Stimulated activated CD8-positive, alpha-beta memory T cell treated with anti-CD3 and anti-CD28 coated beads, Interleukin-12 subunit alpha, Interleukin-12 subunit beta, amount 100 ng/mL, for 1 hour (primary cell): Measurements from ENCODE around the gene ADORA1.

Experiments used
- DNase-seq: peaks from one replicate; pipeline ENCODE4 v3.0.0-alpha.2; 2020; ENCODE audit warnings: low read depth

Gene ADORA1

GRCh38 chr1:203159844-203160243 lies 32.3 kb downstream of the ADORA1 start:
- DNase-seq = no peak

DNA sequence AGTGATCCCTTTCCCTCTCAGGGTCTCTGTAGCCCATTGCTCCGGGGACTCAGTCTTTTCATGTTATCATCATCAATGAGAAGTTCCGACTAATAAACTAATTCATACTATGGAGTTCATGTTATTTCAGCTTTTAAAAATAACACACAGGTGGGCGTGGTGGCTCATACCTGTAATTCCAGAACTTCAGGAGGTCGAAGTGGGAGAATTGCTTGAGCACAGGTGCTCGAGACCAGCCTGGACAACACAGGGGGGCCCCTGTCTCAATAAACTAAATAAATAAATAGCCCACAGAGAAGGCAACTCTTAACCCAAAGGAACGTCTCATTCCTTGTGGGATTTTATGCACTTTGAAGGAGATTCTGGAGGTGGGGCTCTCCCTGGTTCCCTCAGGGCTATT lies 33.6 kb downstream of the ADORA1 start:
- no peak for DNase-seq

DNA sequence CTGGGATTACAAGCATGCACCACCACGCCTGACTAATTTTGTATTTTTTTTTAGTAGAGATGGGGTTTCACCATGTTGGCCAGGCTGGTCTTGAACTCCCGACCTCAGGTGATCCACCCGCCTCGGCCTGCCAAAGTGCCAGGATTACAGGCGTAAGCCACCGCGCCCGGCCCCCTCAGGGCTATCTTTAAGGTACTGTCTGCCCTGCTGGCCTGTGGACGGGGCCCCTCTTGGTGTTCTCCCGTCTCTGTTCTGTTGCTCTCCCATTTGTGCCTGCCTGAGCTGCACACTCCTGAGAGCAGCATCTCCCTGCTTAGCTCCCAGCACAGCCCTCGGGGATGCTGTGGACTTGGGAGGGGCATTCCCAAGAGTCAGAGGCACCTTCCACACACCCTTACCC lies 34.2 kb downstream of the ADORA1 start:
- DNase-seq = no peak

DNA sequence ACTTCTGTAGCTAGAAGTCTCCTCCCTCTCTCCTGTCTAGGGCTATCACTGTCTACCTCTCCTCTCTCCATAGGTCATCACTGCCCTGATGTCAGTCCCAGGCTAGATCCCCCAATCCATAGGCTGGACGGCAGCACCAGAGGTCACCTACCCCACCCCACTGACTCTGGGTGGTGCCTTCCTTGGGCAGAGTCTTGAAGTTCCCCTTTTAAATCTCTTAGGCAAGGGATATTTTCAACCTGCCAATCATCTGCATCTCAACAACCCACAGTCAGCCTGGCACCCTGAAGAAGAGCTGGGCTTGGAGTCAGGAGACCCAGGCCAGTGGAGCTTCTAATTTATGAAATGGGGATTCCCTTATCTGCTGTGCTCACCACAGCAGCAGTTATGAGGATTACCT lies 34.9 kb downstream of the ADORA1 start:
- DNase-seq = no peak

DNA sequence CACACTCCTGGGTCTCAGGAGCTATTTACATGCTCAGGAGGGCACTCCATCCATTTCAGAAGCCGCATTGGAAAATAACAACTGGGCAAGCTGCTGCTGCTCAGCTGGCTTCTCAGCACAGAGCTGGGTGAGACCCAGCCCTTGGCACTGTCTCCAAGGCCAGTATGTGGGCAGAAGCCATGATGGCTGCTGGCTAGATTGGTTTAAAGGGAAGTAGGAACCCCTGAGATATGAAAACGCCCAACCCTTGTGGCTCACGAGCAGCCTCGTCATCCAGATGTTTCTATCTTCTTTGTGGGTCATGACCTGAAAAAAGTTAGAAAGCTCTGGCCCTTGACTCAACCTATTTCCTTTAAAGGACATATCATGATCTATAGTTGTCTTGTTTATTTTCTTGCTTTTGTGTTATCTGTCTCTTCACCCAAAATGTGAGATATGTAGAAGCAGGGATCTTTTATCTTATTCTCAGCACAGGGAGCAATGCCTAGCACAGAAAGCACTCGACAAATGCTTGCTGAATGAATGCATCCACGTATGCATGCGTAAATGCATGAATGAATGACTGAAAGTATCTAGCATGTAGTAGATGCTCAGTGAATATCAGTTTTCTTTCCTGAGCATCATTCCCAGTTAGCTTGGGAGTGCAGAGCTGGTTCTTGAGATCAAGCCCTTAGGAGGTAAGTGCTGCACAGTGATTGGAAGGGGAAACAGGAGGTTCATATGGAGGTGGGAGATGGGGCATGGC lies 36.5 kb downstream of the ADORA1 start:
- no peak for DNase-seq

DNA sequence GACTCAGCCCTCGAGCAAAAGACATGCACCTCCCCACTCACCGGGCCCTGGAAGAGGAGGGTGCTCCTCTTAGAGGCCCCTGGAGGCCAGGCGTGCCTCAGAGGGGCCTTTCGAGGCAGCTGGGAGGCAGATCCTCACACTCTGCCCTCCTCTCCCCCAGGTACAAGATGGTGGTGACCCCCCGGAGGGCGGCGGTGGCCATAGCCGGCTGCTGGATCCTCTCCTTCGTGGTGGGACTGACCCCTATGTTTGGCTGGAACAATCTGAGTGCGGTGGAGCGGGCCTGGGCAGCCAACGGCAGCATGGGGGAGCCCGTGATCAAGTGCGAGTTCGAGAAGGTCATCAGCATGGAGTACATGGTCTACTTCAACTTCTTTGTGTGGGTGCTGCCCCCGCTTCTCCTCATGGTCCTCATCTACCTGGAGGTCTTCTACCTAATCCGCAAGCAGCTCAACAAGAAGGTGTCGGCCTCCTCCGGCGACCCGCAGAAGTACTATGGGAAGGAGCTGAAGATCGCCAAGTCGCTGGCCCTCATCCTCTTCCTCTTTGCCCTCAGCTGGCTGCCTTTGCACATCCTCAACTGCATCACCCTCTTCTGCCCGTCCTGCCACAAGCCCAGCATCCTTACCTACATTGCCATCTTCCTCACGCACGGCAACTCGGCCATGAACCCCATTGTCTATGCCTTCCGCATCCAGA lies 37.7 kb downstream of the ADORA1 start:
- no peak for DNase-seq

GRCh38 chr1:203165800-203166161 lies 38.3 kb downstream of the ADORA1 start:
- no peak for DNase-seq

GRCh38 chr1:203166192-203166940 lies 38.8 kb downstream of the ADORA1 start:
- DNase-seq = no peak

DNA sequence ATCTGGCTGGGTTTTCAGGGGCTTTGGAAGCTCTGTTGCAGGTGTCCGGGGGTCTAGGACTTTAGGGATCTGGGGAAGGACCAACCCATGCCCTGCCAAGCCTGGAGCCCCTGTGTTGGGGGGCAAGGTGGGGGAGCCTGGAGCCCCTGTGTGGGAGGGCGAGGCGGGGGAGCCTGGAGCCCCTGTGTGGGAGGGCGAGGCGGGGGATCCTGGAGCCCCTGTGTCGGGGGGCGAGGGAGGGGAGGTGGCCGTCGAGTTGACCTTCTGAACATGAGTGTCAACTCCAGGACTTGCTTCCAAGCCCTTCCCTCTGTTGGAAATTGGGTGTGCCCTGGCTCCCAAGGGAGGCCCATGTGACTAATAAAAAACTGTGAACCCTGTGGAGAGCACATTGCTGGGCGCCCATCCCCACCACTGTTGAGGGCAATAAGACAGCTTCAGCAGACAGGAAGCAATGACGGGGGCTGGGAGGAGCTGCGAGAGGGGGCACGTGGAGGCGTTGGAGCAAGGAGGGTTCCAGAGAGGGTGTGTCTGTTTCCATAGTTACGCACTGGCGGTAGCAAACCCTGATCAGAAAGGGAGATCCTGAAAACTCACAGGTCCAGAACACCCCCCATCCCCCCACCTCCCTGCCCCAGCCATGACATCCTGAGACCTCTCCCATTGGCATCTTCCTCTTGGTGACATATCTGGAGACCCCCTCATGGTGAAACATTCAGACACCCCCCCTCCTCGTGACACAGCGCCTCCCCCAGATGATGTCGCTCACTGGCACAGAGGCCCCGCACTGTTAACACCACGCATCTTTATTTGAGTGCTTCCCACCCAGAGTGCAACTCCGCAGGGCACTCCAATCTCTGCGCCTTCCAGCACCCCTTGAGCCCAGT lies 39.7 kb downstream of the ADORA1 start:
- DNase-seq = no peak

GRCh38 chr1:203167913-203168200 lies 40.3 kb downstream of the ADORA1 start:
- no peak for DNase-seq

DNA sequence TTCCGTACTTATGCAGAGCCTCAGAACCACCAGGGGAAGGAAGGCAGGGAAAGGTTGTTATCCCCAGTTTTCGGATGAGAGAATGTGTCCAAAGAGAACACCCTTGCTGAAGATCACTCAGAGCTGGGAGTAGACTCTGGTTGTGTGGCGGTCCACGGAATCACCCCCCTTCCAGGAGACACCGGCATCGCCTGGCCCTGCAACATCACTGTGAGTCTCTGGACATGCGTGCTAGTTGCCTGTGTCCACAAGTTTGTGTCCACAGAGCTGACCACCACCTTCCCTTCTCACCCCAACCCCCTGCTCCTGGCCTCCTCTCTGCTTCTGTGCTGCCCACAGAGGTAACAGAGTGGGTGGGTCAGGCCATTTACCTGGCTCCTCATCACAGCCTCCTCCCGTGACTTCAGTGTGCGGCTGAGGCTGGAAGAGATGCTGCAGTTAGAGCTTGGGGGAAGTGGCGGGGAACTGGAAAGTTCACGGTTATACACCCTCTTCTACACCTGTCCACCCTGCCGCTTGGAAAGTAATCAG lies 40.8 kb downstream of the ADORA1 start:
- DNase-seq = no peak

- DNase-seq = no peak
Measured at GRCh38 chr1:203168991-203169390, 41.5 kb downstream of the ADORA1 start.

DNA sequence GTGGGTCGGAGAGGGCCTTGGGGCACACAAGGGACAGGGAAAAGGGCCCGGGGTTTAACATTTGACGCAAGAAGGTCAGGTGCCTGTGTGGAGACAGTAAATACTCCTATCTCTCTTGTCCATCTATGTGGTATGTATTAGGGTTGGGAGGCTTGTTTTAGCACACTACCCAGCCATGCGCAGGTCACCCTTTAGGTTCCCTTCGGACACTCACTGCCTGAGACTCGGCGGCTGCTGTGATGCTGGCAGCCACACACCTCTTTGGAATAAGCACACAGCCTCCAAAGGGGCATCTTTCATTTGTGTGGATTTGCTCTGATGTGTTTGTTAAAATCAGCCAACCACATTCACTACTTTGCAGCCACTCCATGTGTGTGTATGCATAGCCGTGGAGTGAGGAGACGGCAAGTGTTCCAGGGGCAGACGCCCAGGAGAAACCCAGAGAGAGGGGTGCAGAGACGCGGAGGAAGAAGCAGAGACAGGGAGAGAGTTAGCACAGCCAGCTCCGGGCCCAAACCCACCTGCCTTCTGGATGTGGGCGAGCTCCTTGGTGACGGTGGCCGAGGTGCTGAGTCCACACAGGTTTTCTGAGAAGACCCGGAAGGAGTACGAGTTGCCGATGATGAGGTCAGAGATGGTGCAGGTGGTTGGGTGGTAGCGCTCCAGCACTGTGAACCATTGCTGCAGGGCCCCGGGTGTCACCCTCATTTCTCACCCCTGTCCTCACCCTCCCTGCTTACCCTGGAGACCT lies 42.4 kb downstream of the ADORA1 start:
- no peak for DNase-seq

GRCh38 chr1:203170625-203171330 lies 43.3 kb downstream of the ADORA1 start:
- DNase-seq = no peak

DNA sequence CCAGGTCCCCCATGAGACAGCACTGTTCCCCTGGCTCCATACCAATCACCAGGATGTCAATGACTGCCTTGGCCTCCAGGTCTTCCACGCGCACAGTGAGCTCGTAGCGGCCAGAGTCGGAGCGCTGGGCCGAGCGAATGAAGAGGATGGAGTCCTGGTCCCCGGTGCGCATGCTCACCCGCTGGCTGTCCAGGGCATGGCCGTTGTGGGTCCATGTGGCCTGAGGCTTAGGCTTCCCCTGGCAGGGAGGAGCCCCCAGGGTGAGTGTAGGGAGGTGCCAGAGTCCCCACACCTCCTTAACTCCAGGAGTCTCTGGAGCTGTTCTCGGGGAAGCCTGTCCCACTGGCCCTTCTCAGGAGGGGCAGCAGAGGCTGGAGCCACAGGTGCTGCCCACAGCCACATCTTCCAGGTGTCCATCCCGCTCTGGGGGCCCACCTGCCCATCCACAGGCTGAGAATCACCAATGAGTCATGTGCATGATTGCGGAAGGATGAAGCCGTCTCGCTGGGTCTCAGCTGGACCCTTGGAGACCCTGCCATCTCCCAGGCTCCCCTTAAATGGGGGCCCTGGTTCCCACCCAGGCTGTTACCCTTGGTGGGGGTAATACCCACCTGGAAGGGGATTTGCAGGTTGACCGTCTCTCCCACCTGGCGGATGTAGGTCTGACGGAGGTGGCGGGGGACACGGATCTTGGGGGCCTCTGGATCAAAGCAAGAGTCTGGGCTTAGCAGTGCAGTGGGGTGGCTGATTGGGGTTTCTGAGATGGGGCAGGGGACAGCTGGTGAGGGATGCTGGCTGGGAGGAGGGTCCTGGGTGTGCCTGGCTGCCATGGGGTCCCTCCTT lies 44.0 kb downstream of the ADORA1 start:
- no peak for DNase-seq

GRCh38 chr1:203172184-203173010 lies 44.9 kb downstream of the ADORA1 start:
- no peak for DNase-seq

GRCh38 chr1:203173011-203173555 lies 45.6 kb downstream of the ADORA1 start:
- DNase-seq = no peak

DNA sequence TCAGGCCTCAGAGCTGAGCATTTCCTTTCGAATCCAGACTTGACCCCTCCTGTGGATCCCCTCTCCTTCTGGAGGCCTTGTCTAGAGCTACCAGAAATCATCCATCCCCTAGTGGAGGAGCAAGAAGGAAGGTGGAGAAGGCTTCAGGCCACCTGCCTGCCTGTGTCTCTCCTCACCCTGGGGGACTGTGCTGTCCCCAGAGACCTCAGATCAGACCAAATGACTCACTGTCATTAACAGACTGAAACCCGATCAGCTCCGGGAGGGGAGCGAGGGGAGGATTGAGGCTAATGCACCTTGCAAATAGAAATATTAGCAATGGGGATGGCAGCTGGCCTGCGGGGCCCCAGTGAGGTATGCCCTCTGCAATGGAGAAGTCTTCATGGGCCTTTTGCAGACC lies 46.0 kb downstream of the ADORA1 start:
- DNase-seq = no peak
